Mesodermal cell (in vitro differentiated cells): ENCODE measurements around the gene ZNF619. TPM values are rescaled to one million over a fixed set of nuclear protein-coding genes. Genes with fewer than 3 reads are reported as not detected.

ENCODE experiments used
- H3K27ac ChIP-seq: 2 replicates; pipeline ENCODE4 v1.7.0; 2013; ENCODE audit warnings: mild to moderate bottlenecking, low read depth, low read length, moderate library complexity; ENCODE audit not compliant: severe bottlenecking
- H3K36me3 ChIP-seq: 2 replicates; pipeline ENCODE4 v1.7.1; 2013; ENCODE audit warnings: mild to moderate bottlenecking, low read length, moderate library complexity; ENCODE audit not compliant: control insufficient read depth, insufficient read depth
- H3K4me1 ChIP-seq: one replicate; pipeline ENCODE4 v1.7.1; 2013; ENCODE audit warnings: mild to moderate bottlenecking, low read length; ENCODE audit not compliant: insufficient read depth, control insufficient read depth, poor library complexity, severe bottlenecking
- H3K4me3 ChIP-seq: 2 replicates; pipeline ENCODE4 v1.7.0; 2013; ENCODE audit warnings: low read length, control low read depth, mild to moderate bottlenecking; ENCODE audit not compliant: insufficient read depth, poor library complexity, severe bottlenecking; ENCODE audit errors: extremely low read depth
- H3K9me3 ChIP-seq: 2 replicates; pipeline ENCODE4 v1.7.1; 2013; ENCODE audit warnings: mild to moderate bottlenecking, low read length, moderate library complexity; ENCODE audit not compliant: control insufficient read depth
- WGBS, 2 experiments: methylation state at CpG; one replicate each; pipeline ENCODE4 v1.1.5; 2013; ENCODE audit warnings: missing lambda C conversion rate in 2 of 2; ENCODE audit not compliant: insufficient coverage in 2 of 2; 5-methylcytosine and 5-hydroxymethylcytosine counted together
- polyA plus RNA-seq, 2 experiments: library from polyadenylated mRNA; stranded (reverse); fragments of 50-300 nt; gene quantifications; one replicate each; pipeline ENCODE4 v1.2.3, GENCODE V29; 2013

ZNF619 gene
- 1.2 TPM for polyA plus RNA-seq (2013, experiment 1 of 2)
- polyA plus RNA-seq (2013, experiment 2 of 2): 1.8 TPM

DNA sequence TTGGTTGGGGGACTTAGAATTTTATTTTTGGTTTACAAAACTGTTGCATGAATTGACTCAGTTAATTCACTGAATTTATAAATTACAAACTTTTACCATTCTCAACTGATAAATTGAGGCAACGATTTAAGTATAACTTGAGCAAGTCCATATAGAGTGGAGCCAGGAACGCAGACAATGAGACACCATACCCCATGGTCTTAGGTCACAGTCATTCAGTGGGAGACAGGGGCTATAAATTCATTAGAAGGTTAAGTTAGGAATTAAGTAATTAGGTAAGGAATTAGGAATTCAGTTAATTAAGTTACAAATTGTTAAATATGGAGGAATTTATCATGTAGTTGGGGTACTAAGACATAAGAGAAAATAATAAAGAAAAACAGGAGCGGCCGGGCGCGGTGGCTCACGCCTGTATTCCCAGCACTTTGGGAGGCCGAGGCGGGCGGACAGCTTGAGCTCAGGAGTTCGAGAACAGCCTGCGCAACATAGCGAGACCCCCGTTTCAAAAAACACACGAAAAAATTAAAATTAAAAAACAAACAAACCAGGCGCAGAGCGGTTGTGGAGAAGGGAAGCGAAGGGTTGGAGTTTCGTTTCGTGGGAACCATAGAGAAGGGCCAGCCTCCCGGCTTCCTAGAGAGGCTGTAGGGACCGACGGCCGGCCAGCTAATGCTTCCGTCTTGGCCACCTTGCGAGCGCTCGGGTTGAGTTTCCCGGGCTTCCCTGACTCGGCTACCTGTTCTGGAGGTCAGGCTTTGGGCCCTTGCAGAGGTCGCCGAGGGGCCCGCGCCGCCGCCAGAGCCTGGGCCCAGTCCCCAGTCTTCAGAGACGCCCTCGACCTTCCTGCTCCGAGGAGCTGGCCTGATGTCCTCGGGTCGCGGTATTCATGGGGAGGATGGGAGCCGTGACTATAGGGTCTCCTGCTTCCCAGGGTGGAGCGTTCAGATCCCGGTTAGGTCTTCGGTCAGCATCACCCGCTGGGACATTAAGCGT is at the start of gene ZNF619:
Gene ZNF619, plus strand, starts transcription at position 645 of the 993 bp plus-strand sequence. CDS start 858 bp downstream, outside the sequence.
- Histone ChIP-seq H3K4me3 (peak within 1 kb of the TSS; percentile 45), H3K27ac (no peak within 1 kb of the TSS), H3K36me3 (no peaks in the 10 kb centered on the region), H3K4me1 (no peaks in the 10 kb centered on the region), H3K9me3 (no peaks in the 10 kb centered on the region)
- WGBS, 2 experiments: 55 to 84% methylated on average over 39 to 45 of the region's 48 CpGs

DNA sequence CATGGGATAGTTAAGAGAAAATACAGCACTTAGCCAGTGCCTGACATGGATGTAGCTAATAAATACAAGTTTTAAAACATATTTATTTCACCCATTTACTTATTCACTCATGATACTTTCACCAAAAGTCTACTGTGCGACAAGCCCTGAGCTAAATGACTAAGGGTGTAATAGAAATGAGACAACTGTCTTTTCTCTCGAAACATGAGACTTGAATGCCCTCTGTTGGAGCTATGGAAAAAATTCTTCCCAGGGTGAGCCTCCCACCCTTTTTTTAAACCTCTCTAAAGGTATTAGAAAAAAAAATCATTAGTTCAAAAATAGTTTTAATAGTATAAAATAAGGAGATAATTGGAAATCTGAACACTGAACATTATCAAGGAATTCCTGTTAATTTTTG is 44.1 kb upstream of the ZNF619 start:
- no peaks in the 10 kb centered on the region for H3K9me3 ChIP-seq
- no peak overlapping the region for H3K27ac ChIP-seq
- no peaks in the 10 kb centered on the region for H3K4me1 ChIP-seq
- H3K4me3 ChIP-seq: no peak overlapping the region
- no CpG with 5 or more reads among the region's 2 CpGs for WGBS, 2 experiments
- no peaks in the 10 kb centered on the region for H3K36me3 ChIP-seq

DNA sequence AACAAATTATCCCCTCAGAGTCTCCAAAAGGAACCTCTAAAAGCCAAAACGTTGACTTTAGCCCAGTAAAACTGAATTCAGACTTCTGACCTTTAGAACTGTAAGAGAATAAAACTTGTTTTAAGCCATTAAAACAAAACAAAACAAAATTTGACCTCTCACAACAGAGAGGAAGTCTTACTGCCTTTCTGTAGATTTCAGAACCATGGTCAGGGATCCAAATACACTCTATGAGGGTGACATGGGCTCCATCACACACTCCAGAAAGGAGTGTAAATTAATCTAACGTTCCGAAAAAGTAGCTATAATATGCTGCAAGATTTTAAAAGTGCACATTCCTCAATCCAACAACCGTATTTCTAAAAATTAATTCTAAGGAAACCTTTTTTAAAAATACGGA is 39.0 kb upstream of the ZNF619 start:
- Histone ChIP-seq H3K4me1 (no peaks in the 10 kb centered on the region), H3K4me3 (no peak overlapping the region), H3K27ac (no peak overlapping the region), H3K36me3 (no peaks in the 10 kb centered on the region), H3K9me3 (no peaks in the 10 kb centered on the region)
- no CpG with 5 or more reads among the region's 5 CpGs for WGBS, 2 experiments

DNA sequence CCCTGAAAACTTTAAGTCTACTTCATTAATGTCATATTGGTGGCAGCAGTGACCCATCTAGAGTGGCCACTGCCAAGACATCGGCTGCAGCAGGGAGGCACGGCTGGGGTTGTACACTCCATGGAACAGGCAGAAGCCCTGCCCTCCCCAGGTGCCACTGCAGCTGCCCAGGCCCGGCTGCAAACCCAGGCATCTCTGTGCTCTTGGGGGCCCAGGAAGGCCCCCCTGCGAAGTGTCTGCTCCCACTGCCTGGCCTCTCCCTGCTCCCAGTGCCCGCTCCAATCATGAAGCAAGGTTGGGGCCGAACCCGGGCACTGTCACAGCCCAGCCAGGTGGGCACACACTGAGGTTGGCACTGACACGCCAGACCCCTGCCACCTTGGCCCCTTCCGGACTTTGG is 31.9 kb upstream of the ZNF619 start:
- 87 to 95% methylated on average over 7 to 8 of the region's 9 CpGs for WGBS, 2 experiments
- Histone ChIP-seq H3K4me1 (no peaks in the 10 kb centered on the region), H3K9me3 (no peaks in the 10 kb centered on the region), H3K27ac (no peak overlapping the region), H3K4me3 (no peak overlapping the region), H3K36me3 (no peaks in the 10 kb centered on the region)

DNA sequence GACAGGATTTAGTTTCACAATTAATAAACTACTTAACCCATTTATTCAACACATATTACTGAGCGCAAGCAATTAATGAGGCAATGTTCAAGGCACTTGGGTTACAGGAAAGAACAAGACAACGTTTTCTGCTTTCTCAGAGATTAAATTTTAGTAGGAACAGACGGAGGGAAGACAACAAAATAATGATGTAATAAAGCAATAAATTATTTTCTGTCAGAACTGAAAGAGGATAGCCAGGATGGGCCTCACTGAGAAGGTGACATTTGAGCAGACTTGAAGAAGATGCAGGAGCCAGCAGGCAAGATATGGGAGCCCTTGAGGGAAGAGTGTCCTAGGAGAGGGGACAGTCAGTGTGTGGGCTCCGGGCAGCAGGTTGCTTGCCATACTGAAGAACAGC is 31.0 kb upstream of the ZNF619 start:
- Histone ChIP-seq H3K9me3 (no peaks in the 10 kb centered on the region), H3K4me1 (no peaks in the 10 kb centered on the region), H3K27ac (no peak overlapping the region), H3K36me3 (no peaks in the 10 kb centered on the region), H3K4me3 (no peak overlapping the region)
- 78 to 83% methylated on average over 2 to 3 of the region's 4 CpGs for WGBS, 2 experiments

DNA sequence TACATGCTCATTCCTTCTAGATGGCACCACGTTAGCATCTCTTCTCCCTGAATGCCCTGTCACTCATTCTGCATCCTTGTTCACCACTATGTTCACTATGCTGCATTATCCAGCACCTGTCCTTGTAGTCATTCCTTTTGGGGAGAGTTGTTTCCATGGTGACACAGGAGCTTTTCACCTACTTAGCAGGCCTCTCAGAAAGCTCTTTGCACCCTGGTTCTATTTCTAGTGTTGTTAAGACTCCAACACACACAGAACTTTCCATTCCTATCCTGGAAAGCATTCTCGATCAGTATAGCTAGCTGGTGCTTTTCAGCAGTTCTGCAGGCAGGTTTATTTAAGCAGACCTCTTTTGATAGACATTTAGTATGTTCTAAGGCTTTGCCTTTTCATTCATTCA is 26.5 kb upstream of the ZNF619 start:
- no peak overlapping the region for H3K27ac ChIP-seq
- no peaks in the 10 kb centered on the region for H3K9me3 ChIP-seq
- no peak overlapping the region for H3K4me3 ChIP-seq
- peaks cover 12% of the 10 kb centered on the region for H3K4me1 ChIP-seq
- WGBS, 2 experiments: no CpG with 5 or more reads among the region's 2 CpGs
- no peaks in the 10 kb centered on the region for H3K36me3 ChIP-seq

DNA sequence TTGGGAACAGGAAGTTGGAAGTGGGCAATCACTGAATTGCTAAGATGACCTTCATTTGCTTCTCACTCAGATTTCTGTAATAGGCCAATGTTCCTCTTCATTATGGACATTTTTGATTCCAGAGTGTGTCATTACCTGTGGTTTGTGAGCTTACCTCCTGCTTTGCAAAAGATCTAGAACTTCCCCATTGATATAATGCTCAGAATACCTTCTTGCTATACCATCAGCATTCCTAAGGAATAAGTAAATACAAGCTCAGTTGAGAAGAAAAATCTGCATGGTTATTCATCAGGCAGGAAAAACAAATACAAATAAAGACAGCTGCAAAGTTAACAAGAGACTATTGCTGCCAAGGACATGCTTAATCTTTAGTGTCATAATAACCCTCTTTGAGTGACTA is 25.4 kb upstream of the ZNF619 start:
- Histone ChIP-seq H3K27ac (no peak overlapping the region), H3K4me3 (no peak overlapping the region), H3K36me3 (no peaks in the 10 kb centered on the region), H3K4me1 (peaks cover 12% of the 10 kb centered on the region), H3K9me3 (no peaks in the 10 kb centered on the region)

DNA sequence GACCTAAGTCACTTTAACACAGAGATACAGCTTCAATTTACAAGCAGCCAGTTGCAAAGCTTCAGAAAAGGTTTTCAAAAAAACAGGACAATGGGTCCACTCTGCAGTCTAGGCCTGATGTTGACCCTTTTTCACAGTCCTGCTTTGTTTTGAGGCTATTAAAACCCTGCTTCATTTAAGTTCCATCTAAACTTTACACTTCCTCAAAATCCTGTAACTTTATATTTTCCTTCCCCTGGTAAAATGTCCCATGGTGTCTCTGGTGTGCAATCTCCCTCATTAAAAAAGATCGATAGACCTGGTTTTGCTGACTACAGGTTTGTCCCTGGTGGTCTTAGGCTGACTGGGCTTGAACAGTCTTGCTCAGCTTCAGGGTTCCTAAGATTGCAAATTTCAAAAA is 24.9 kb upstream of the ZNF619 start:
- peak overlapping the region; percentile 66 for H3K4me3 ChIP-seq
- peak overlapping the region; percentile 92 for H3K27ac ChIP-seq
- no peaks in the 10 kb centered on the region for H3K9me3 ChIP-seq
- H3K4me1 ChIP-seq: peaks cover 12% of the 10 kb centered on the region
- no peaks in the 10 kb centered on the region for H3K36me3 ChIP-seq
- WGBS, 2 experiments: 100% methylated on average over 1 of the region's 1 CpG

DNA sequence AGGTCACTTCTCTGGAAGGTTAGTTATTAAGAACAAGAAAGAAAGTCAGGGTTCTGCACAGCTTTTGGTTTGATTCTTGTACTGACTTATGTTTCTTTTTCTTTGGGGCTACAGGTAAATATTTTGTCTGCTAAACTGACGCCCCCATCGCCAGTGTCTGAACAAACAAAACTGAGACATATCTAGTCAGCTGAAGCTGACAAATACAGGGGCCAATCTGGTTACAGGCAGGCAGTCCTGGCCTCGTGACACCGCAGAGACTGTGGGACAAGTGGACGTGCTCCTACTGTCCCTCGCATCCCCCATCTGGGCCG is 24.4 kb upstream of the ZNF619 start:
- Histone ChIP-seq H3K4me3 (peak overlapping the region; percentile 66), H3K9me3 (no peaks in the 10 kb centered on the region), H3K27ac (peak overlapping the region; percentile 92), H3K36me3 (no peaks in the 10 kb centered on the region), H3K4me1 (peaks cover 12% of the 10 kb centered on the region)
- WGBS, 2 experiments: 12 to 18% methylated on average over 6 to 7 of the region's 7 CpGs

DNA sequence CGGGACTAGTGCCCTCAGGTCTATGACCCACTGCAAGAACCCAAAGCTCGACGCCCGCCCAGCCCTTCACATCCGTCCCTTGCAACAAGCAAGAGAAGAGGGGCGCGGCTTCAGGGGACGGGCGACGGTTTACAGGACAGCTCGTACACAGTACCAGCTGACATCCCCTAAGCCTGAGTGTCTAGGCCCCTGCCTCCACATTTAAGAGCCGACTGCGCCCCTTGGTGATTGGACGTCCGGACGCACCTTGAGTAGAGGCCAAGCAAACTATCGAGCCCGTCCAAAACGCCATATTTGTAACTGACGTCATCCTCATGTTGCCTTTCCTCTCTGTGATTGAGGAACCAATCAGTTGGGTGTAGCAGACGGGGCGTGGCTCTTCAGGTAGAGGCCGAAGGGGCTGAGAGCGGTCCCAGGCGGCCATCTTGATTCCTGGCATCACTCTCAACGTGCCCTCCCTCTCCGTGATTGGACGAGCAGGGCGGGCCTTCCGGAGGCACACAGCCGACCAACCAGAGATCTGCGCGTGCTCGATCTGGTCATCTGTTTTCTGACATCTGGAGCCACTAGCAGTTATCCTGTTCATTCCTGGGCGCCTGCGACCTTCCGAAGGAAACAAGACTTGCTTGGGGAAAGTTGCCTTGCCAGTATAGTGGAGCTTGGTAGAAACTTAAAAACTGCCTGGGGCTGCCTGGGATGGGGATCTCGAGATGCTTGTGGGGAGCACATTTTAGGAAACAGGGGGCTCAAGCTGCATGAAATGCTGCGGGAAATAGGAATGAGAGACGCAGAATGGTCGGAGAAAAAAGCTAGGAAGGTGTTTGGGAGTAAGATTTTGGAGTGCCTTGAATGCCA is 23.8 kb upstream of the ZNF619 start:
- Histone ChIP-seq H3K4me1 (peaks cover 12% of the 10 kb centered on the region), H3K36me3 (peaks cover 5% of the 10 kb centered on the region), H3K4me3 (peak overlapping the region; percentile 66), H3K9me3 (no peaks in the 10 kb centered on the region), H3K27ac (peak overlapping the region; percentile 92)
- 1% methylated on average over 30 to 32 of the region's 41 CpGs for WGBS, 2 experiments
